Endometrial microvascular endothelial cells (primary cell): Measurements from ENCODE around the gene SMPD3. TPM values are rescaled to one million over a fixed set of nuclear protein-coding genes. Genes with fewer than 3 reads are reported as not detected.

Experiments
- in situ Hi-C: cut with HindIII; loops from 2 replicates; pipeline ENCODE4 v1.10.0; 2017; ENCODE audit warnings: low sequenced_read_pairs, low pct_unique_long_range_greater_than_20kb; ENCODE audit errors: inconsistent ontology term
- total RNA-seq: library from RNA; depleted of rRNA; stranded (reverse); fragments of >200 nt; gene quantifications from one replicate; pipeline ENCODE4 v1.2.3, GENCODE V29; 2015; ENCODE audit errors: inconsistent ontology term

Gene SMPD3
- total RNA-seq, 1 donor from 2014 or later, result not detected

DNA sequence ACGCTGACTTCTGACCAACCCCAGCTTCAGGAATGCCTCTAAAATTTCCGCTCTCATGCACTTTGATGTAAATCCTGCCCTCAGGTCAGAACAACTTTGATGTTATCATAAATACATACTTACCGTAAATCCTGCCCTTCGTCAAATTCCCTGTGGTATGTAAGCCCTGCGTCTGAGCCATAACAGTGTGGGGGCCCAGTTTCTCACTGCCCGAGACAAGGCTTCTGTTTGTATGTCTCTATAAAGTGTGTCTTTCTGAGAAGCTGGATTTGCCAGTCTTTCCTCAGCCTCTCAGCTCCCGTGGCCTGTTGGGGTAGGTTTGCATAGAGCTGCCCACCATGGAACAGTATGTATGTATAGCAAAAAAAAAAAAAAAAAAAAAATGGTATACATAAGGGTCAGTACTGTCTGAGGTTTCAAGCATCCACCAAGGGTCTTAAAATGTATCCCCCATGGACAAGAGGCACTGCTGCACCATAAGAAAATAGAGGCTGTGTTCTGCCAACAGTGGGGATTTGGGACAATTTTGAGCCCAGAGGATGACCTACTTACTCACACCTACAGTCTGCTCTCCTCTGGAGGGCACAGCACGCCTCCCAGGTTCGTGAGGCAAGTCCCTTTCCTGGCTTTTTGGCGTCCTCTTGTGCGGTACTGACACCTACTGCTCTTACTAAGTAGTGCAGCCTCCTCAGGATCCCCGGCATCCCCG lies 120.0 kb downstream of the SMPD3 start:
- in situ Hi-C loops, result no loop called here

DNA sequence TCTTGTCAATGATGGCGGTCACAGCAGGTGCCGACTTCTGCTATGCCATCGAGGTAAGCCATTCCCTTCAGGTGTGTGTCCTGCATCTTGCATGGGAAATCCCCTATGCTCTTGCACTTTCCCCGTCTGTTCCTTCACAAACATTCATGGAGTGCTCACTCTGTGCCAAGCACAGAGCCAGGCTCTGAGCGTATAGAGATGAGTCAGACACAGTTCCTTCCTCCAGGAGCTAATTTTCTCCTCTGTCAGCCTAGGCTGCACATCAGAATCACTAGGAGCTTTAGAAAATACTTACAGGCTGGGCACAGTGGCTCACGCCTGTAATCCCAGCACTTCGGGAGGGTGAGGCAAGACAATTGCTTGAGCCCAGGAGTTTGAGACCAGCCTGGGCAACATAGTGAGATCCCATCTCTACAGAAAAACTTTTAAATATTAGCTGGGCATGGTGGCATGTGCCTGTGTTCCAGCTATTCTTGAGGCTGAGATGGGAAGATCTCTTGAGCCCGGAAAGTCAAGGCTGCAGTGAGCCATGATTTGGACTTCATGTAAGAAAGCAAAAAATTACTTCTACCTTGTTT lies 123.4 kb downstream of the SMPD3 start:
- in situ Hi-C loops, result no loop called here

DNA sequence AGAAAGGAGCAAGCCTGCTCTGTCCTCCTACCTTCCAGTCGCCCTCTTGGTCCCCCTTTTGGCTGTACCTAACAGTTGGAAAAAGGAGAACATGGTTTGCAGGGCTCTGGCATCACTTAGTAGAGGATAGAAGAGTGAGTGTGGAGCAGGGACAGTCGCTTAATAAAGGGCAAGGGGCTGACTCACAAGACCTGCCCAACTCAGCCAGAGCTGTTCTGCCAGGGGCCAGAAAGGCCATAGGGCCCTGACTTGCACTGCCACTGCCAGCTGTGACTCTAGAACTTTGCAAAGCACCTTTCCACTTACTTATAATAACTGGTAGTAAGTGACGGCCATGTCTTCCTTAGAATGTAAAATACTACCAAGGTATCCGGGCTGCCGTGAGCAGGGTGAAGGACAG lies 124.0 kb downstream of the SMPD3 start:
- in situ Hi-C loops, result no loop called here

DNA sequence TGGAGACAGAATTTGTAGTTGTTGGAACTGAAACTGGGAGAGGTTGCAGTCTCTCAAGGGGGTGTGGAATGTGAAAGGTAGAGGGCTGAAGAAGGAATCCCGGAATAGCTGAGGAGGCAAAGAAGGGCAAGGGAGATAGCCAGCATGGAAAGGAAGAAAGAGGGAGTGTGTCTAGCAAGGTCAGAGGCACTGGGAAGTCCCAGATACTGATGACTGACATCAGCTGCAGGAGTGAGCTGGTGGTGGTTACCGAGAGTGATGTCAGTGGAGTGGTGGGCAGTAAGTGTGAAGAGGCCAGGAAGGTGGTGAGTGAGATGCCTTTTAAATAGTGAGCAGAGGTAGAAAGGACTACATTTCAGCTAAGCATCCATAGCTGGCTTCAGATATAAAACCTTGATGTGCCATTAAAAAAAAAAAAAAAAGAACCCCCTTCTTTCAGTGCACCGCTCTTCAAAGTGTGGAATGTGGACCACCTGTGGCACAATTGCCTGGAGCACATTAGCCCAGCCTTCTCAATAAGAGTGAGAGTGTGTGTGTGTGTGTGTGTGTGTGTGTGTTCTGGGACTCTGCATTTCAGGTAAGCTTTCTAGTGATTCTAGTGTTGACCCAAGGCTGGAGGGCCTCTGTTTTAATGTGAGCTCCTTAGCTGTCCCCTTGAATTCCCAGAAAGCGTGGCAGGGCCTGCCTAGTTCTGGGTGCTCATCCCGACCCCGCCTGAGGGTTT lies 129.0 kb downstream of the SMPD3 start:
- in situ Hi-C loops, result no loop called here

DNA sequence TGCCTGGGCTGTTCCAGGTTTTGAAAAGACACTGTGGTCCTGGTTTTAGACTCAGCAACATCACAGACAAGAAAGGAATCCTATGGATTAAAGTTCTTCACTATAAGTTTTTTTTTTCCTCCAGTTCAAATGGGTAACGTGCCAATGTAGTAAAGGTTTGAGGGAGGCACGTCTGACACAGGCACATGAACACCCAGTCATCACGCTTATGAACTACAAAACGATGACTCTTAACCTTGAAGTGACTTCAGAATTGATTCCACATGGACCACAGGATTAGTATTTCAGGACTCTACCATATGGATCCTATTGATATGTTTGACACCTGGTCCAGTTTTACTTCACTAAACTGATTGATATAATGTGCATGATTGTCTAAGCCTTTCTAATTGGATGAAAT lies 135.2 kb downstream of the SMPD3 start:
- in situ Hi-C loops, result no loop called here

DNA sequence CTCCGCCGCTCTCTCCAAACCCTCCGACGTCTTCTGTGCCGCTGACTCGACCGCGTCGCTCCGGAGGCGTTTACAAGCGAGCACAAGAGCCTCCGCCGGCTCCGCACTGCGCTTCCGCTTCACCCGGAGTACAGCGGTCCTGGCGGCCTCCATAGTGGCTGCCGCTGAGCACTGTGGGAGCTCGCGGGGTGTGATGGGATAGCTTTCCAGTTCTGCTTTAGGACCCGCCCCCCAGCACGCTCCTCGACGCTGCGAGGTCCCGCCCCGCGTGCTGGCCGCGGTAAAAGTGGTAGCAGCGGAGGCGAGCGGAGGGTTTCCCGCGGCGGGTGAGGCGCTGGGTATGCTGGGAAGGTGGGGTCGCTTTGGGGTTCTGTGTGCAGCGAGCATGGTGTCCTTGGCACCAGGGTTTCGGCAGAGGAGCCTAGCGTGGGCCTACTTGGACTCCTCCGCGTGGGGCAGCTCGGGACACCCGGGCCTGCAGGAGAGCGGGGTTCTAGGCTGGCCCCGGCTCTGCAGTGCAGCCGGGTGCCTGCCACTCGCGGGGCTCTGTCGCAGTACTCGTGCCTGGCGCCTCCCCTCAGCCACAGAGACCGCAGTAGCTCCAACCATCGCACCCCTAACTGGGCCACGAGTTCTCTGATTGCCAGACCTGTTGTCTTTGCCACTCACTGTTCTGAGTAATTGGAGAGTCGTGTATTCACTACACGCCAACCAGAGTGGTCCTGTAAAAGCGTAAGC lies 137.4 kb downstream of the SMPD3 start, which contains the start of the genes PRMT7 and SLC7A6OS:
TSS of gene PRMT7 (plus strand) at position 246 of the 738 bp plus-strand sequence. CDS start 4,961 bp downstream, outside the sequence.
TSS of gene SLC7A6OS (minus strand) at position 173 of the 738 bp plus-strand sequence. CDS start at position 153, 20 bp downstream.
- in situ Hi-C loops, result no loop called here

DNA sequence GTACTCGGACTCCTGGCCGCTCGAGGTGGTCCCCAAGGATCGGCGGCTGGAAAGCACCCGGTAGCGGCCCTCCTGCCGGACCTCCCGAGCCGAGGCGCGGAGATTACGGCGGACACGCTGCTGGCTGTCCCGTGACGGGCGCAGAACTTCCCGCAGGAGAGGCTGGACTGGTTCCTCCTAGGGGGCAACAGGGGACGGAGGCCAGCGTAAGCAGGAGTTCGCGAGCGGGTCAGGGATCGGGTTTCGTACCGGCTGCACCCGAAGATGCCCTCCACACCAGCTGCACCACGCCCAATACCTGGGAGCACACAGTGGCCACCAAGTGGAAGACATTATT lies 137.9 kb downstream of the SMPD3 start:
- in situ Hi-C loops, result no loop called here

DNA sequence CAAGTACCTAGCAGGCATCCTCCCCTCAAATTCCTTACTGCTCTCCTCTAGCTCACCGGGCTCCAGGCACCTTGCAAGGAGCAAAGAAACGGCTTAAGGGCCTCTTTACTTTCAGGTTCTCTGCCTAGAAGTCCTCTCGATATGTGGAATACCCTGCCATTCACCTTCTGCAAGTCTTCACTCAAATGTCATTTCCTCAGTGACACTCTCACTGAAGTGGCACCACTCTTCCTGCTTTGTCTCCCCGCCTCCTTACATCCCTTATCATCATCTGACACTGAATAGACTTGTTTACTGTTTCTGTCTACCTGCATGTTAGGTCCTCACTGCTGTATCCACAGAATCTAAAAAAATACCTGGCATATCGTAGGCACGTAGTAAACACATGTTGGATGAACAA lies 138.5 kb downstream of the SMPD3 start:
- in situ Hi-C loops, result no loop called here

Other genes starting within 250 kb of the SMPD3 start
- 0.19 TPM for gene ESRP2, start 212.4 kb downstream of the SMPD3 start, total RNA-seq
- 25.4 TPM for gene PLA2G15, start 203.1 kb downstream of the SMPD3 start, total RNA-seq
- 20.1 TPM for gene SLC7A6, start 184.0 kb downstream of the SMPD3 start, total RNA-seq
- gene SLC7A6OS, start 137.6 kb downstream of the SMPD3 start, total RNA-seq, result 7.0 TPM
- 99.0 TPM for gene PRMT7, start 137.5 kb downstream of the SMPD3 start, total RNA-seq
- 28.2 TPM for gene ZFP90, start 90.8 kb upstream of the SMPD3 start, total RNA-seq
- gene CDH3, start 196.8 kb upstream of the SMPD3 start, total RNA-seq, result not detected